OCI-LY1 (cell line): Measurements from ENCODE around the gene CCDC40.

ENCODE experiments used
- CTCF ChIP-seq: fragments of 200-600 bp; sonication (generic), shearing (Covaris generic); IDR thresholded peaks from 2 replicates; pipeline ENCODE4 v1.5.1; 2017; ENCODE audit warnings: mild to moderate bottlenecking, antibody characterized with exemption, low read length, moderate library complexity, mixed read lengths
- EZH2 ChIP-seq: fragments of 200-600 bp; sonication (generic), shearing (Covaris generic); IDR thresholded peaks from 2 replicates; pipeline ENCODE4 v1.8.0; 2017; ENCODE audit warnings: borderline replicate concordance, mixed run types, mild to moderate bottlenecking, antibody characterized with exemption, low read length, moderate library complexity, mixed read lengths

DNA sequence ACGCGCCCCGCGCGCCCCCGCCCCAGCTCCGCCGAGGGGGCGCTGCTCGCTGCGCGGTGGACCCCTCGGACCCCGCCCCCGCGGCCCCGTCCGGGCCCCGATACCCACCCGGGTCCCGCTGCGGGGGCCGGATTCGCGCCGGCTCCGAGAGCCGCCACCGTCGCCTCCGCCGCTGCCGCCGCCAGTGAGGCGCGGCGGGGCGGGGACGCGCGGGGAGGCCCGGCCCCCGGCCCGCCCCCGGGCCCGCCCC is 830 bp upstream of the CCDC40 start, which contains the start of gene TBC1D16:
- no peak for TF ChIP-seq EZH2
- TF ChIP-seq CTCF = no peak
